PC-9 (cell line): ENCODE results near the gene FOSL2.

Experiments used
- EZH2 ChIP-seq: fragments of 200-600 bp; sonication (generic); IDR thresholded peaks from 2 replicates; pipeline ENCODE4 v1.8.0; 2017; ENCODE audit warnings: antibody characterized with exemption, low read depth
- TF ChIP-seq, protein P1 (sequence below): fragments of 200-600 bp; sonication (generic); conservative IDR thresholded peaks from 2 replicates; pipeline ENCODE4 v1.6.1; 2017; ENCODE audit warnings: mixed run types, antibody characterized with exemption, mild to moderate bottlenecking, moderate library complexity

DNA sequence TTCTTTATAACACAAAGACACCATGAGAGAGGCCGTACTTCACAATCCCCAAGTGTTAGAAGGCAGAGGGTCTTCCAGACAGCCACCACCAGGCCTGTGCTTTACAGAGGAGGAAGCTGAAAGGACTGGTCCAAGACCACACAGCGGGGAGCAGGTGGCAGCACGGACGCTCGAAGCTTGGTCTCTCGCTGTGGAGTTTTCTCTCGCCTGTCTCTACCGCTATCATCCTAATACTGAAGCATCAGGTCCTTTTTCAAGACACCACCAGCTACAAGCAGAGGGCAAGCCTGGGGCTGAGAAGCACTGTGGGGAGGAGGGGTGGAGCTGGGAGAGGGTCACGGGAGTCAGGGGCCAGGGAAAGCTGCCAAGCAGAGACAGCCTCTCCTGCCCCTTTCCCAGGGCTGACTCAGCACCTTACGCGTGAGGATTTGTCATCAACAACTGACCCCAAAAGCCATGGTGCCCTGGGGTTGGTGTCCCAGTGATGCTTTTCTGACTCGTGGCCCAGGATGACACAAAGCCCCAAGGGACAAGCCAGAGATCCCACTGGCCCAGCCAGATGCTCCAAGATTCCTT, 31.9 kb upstream of the FOSL2 start:
- TF ChIP-seq, protein P1, sequence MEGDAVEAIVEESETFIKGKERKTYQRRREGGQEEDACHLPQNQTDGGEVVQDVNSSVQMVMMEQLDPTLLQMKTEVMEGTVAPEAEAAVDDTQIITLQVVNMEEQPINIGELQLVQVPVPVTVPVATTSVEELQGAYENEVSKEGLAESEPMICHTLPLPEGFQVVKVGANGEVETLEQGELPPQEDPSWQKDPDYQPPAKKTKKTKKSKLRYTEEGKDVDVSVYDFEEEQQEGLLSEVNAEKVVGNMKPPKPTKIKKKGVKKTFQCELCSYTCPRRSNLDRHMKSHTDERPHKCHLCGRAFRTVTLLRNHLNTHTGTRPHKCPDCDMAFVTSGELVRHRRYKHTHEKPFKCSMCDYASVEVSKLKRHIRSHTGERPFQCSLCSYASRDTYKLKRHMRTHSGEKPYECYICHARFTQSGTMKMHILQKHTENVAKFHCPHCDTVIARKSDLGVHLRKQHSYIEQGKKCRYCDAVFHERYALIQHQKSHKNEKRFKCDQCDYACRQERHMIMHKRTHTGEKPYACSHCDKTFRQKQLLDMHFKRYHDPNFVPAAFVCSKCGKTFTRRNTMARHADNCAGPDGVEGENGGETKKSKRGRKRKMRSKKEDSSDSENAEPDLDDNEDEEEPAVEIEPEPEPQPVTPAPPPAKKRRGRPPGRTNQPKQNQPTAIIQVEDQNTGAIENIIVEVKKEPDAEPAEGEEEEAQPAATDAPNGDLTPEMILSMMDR: no peak
- TF ChIP-seq EZH2: no peak
